GM23338 (cell line): Measurements from ENCODE around the gene LRRC26. TPM values are rescaled to one million over a fixed set of nuclear protein-coding genes. Genes with fewer than 3 reads are reported as not detected.

ENCODE experiments used
- ATAC-seq: fragments of 200-7000 bp; cut with Tn5 transposase; 3 replicates; pipeline ENCODE4 v1.9.1; 2020
- DNase-seq: peaks from one replicate; pipeline ENCODE4 v3.0.0-alpha.2; 2015; ENCODE audit warnings: low spot score
- H2AFZ ChIP-seq: fragments of 200-600 bp; sonication (generic); 2 replicates; pipeline ENCODE4 v1.8.0; 2016; ENCODE audit warnings: antibody characterized with exemption, mild to moderate bottlenecking, moderate library complexity
- H3F3A ChIP-seq: fragments of 200-600 bp; sonication (generic); replicated peaks from 2 replicates; pipeline ENCODE4 v1.8.0; 2017; ENCODE audit warnings: antibody characterized with exemption, mixed run types, low read depth
- H3K27ac ChIP-seq: fragments of 200-600 bp; sonication (generic); 2 replicates; pipeline ENCODE4 v1.6.1; 2016; ENCODE audit warnings: low read depth
- H3K27me3 ChIP-seq: fragments of 200-600 bp; sonication (generic); 2 replicates; pipeline ENCODE4 v1.8.0; 2016; ENCODE audit warnings: mild to moderate bottlenecking, mixed run types, moderate library complexity; ENCODE audit not compliant: insufficient read depth
- H3K36me3 ChIP-seq: fragments of 200-600 bp; sonication (generic); 2 replicates; pipeline ENCODE4 v1.8.0; 2016; ENCODE audit warnings: mild to moderate bottlenecking; ENCODE audit not compliant: insufficient read depth
- H3K4me1 ChIP-seq: fragments of 200-600 bp; sonication (generic); 2 replicates; pipeline ENCODE4 v1.8.0; 2016; ENCODE audit warnings: mild to moderate bottlenecking, moderate library complexity; ENCODE audit not compliant: insufficient read depth
- H3K4me2 ChIP-seq: fragments of 200-600 bp; sonication (generic); 2 replicates; pipeline ENCODE4 v1.7.1; 2017; ENCODE audit warnings: mixed run types
- H3K4me3 ChIP-seq: fragments of 200-600 bp; sonication (generic); 2 replicates; pipeline ENCODE4 v1.6.1; 2016; ENCODE audit warnings: mixed run types
- H3K79me2 ChIP-seq: fragments of 200-600 bp; sonication (generic); replicated peaks from 2 replicates; pipeline ENCODE4 v1.8.0; 2017; ENCODE audit warnings: mild to moderate bottlenecking; ENCODE audit not compliant: insufficient read depth
- H3K9me2 ChIP-seq: fragments of 200-600 bp; sonication (generic); 2 replicates; pipeline ENCODE4 v1.8.0; 2017; ENCODE audit not compliant: insufficient read depth
- H4K20me1 ChIP-seq: fragments of 200-600 bp; sonication (generic); replicated peaks from 2 replicates; pipeline ENCODE4 v1.8.0; 2017; ENCODE audit warnings: mild to moderate bottlenecking; ENCODE audit not compliant: insufficient read depth
- H3K27ac Mint-ChIP-seq: 2 replicates; pipeline ENCODE4 v1.8.0; 2020; ENCODE audit warnings: inconsistent platforms, mild to moderate bottlenecking, moderate library complexity, mixed read lengths
- H3K27me3 Mint-ChIP-seq: 3 replicates; pipeline ENCODE4 v1.8.0; 2022; ENCODE audit warnings: low read depth, mild to moderate bottlenecking, moderate library complexity, mixed read lengths, inconsistent platforms; ENCODE audit not compliant: insufficient read depth, poor library complexity
- H3K36me3 Mint-ChIP-seq: 3 replicates; pipeline ENCODE4 v1.8.0; 2021; ENCODE audit warnings: low read depth, mild to moderate bottlenecking, inconsistent platforms, moderate library complexity, mixed read lengths
- H3K4me1 Mint-ChIP-seq: 3 replicates; pipeline ENCODE4 v1.8.0; 2020; ENCODE audit warnings: mild to moderate bottlenecking, inconsistent platforms, mixed read lengths
- H3K4me3 Mint-ChIP-seq: 3 replicates; pipeline ENCODE4 v1.8.0; 2021; ENCODE audit warnings: moderate library complexity, mild to moderate bottlenecking, inconsistent platforms, mixed read lengths
- H3K9me3 Mint-ChIP-seq: 3 replicates; pipeline ENCODE4 v1.8.0; 2020; ENCODE audit warnings: moderate library complexity, mild to moderate bottlenecking, inconsistent platforms, mixed read lengths
- CREB1 ChIP-seq: fragments of 250-450 bp; sonication (Bioruptor Pico); IDR thresholded peaks from 2 replicates; pipeline ENCODE4 v1.5.0; 2020; ENCODE audit warnings: low read depth, mild to moderate bottlenecking, moderate library complexity
- EZH2 ChIP-seq: fragments of 200-600 bp; sonication (generic); IDR thresholded peaks from one replicate; pipeline ENCODE4 v1.8.0; 2017; ENCODE audit warnings: antibody characterized with exemption, mild to moderate bottlenecking, low read depth; ENCODE audit not compliant: unreplicated experiment
- NANOG ChIP-seq: IDR thresholded peaks from 2 replicates; pipeline ENCODE4 v1.6.1; 2016; ENCODE audit warnings: antibody characterized with exemption, borderline replicate concordance
- POLR2AphosphoS5 ChIP-seq: IDR thresholded peaks from 2 replicates; pipeline ENCODE4 v1.6.1; 2016; ENCODE audit warnings: antibody characterized with exemption, low read depth
- STAT1 ChIP-seq: IDR thresholded peaks from one replicate; pipeline ENCODE4 v1.6.1; 2016; ENCODE audit warnings: antibody characterized with exemption; ENCODE audit not compliant: unreplicated experiment
- ZNF114 ChIP-seq: fragments of 250-450 bp; sonication (Bioruptor Pico); IDR thresholded peaks from 2 replicates; pipeline ENCODE4 v1.5.0; 2020; ENCODE audit warnings: mild to moderate bottlenecking, moderate library complexity
- ZNF331 ChIP-seq: fragments of 250-450 bp; sonication (Bioruptor Pico); IDR thresholded peaks from 2 replicates; pipeline ENCODE4 v1.5.0; 2020; ENCODE audit warnings: low read depth, mild to moderate bottlenecking, moderate library complexity
- ZNF462 ChIP-seq: fragments of 250-450 bp; sonication (Bioruptor Pico); IDR thresholded peaks from 2 replicates; pipeline ENCODE4 v1.5.0; 2020; ENCODE audit warnings: mild to moderate bottlenecking, moderate library complexity
- polyA plus RNA-seq: library from polyadenylated mRNA; unstranded; fragments of >200 nt; fragmentation: Nextera tagmentation; extraction: Ambion mirVana; gene quantifications from 2 replicates; pipeline ENCODE4 v1.2.1, GENCODE V29; 2016
- total RNA-seq: library from RNA; depleted of rRNA; stranded (reverse); fragments of >200 nt; shearing (Covaris generic); gene quantifications from 2 replicates; pipeline ENCODE4 v1.2.3, GENCODE V29; 2014
- TF ChIP-seq, protein P1 (sequence below), 2 experiments: fragments of 200-600 bp in 1 of 2; sonication (generic) in 1 of 2; conservative IDR thresholded peaks; 2 replicates each; pipeline versions ENCODE4 v1.5.1 to v1.6.1; 2016 to 2017; ENCODE audit warnings: antibody characterized with exemption in 2 of 2, low read depth in 2 of 2, mild to moderate bottlenecking in 2 of 2, moderate library complexity in 1 of 2

The LRRC26 gene
- total and polyA plus RNA-seq, 2 experiments from 2014 or later, result 0.21 to 4.3 TPM

GRCh38 chr9:137195525-137196220, 25.8 kb upstream of the LRRC26 start:
- peaks cover 2% of the 10 kb centered on the region; the same call in 2 of the 3 replicates for H3K36me3 Mint-ChIP-seq
- H3K4me1 Mint-ChIP-seq, result peaks cover 16% of the 10 kb centered on the region
- no peak overlapping the region for H3K4me3 Mint-ChIP-seq

More at GRCh38 chr9:137195525-137196220, 25.8 kb upstream of the LRRC26 start:
- H3K27ac ChIP-seq, result no peak overlapping the region
- ATAC-seq (no peak), DNase-seq (no peak)
- H3K4me1 ChIP-seq, result peaks cover 6% of the 10 kb centered on the region; the same call in 1 of the 2 replicates
- H2AFZ ChIP-seq, result no peak overlapping the region
- Mint-ChIP-seq H3K9me3 (no peaks in the 10 kb centered on the region; the same call in 2 of the 3 replicates), H3K27me3 (peaks cover 3% of the 10 kb centered on the region), H3K27ac (no peak overlapping the region)
- no peak for TF ChIP-seq CREB1
- TF ChIP-seq ZNF331, result no peak
- no peak for TF ChIP-seq ZNF462 (CRISPR knock-in tag)
- TF ChIP-seq, protein P1, sequence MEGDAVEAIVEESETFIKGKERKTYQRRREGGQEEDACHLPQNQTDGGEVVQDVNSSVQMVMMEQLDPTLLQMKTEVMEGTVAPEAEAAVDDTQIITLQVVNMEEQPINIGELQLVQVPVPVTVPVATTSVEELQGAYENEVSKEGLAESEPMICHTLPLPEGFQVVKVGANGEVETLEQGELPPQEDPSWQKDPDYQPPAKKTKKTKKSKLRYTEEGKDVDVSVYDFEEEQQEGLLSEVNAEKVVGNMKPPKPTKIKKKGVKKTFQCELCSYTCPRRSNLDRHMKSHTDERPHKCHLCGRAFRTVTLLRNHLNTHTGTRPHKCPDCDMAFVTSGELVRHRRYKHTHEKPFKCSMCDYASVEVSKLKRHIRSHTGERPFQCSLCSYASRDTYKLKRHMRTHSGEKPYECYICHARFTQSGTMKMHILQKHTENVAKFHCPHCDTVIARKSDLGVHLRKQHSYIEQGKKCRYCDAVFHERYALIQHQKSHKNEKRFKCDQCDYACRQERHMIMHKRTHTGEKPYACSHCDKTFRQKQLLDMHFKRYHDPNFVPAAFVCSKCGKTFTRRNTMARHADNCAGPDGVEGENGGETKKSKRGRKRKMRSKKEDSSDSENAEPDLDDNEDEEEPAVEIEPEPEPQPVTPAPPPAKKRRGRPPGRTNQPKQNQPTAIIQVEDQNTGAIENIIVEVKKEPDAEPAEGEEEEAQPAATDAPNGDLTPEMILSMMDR (conservative IDR thresholded peaks at IDR 0.05; ENCODE audit: low read depth in 2 of 2), result no peak
- TF ChIP-seq EZH2, result no peak
- TF ChIP-seq STAT1, result no peak
- TF ChIP-seq NANOG, result no peak
- TF ChIP-seq POLR2AphosphoS5, result no peak
- no peak for TF ChIP-seq ZNF114 (CRISPR knock-in tag)
- no peaks in the 10 kb centered on the region; the same call in 1 of the 2 replicates for H4K20me1 ChIP-seq
- H3K9me2 ChIP-seq, result no peaks in the 10 kb centered on the region
- no peaks in the 10 kb centered on the region for H3F3A ChIP-seq
- no peak overlapping the region for H3K4me2 ChIP-seq
- H3K79me2 ChIP-seq, result peaks cover 45% of the 10 kb centered on the region
- no peaks in the 10 kb centered on the region for H3K36me3 ChIP-seq
- no peak overlapping the region for H3K4me3 ChIP-seq
- H3K27me3 ChIP-seq, result no peaks in the 10 kb centered on the region
